AG04450 (cell line): ENCODE results near the gene PPP1R12C. TPM values are rescaled to one million over a fixed set of nuclear protein-coding genes. Genes with fewer than 3 reads are reported as not detected.

ENCODE experiments used
- CTCF ChIA-PET: fragments of 300-600, 350-600 bp; formaldehyde crosslinking; extraction: SDS; loops from one replicate; lab custom pipeline; 2022; ENCODE audit warnings: antibody characterized with exemption, inconsistent platforms; lab: Charles Lee
- POLR2A ChIA-PET: fragments of 350-600 bp; formaldehyde crosslinking; extraction: SDS; loops from one replicate; lab custom pipeline; 2021; ENCODE audit warnings: antibody characterized with exemption, inconsistent platforms; lab: Yijun Ruan, JAX
- DNase-seq: peaks from one replicate; pipeline ENCODE4 v3.0.0-alpha.2; 2011; ENCODE audit warnings: low read depth, low spot score
- H3K27ac ChIP-seq: one replicate; pipeline ENCODE4 v1.5.1; 2012; ENCODE audit warnings: low read depth, low read length, control low read depth
- H3K27me3 ChIP-seq: one replicate; pipeline ENCODE4 v1.6.0; 2012; ENCODE audit warnings: low read length; ENCODE audit not compliant: control insufficient read depth, insufficient read depth
- H3K4me3 ChIP-seq: 2 replicates; pipeline ENCODE4 v1.5.1; 2011; ENCODE audit warnings: mild to moderate bottlenecking, low read depth, low read length, control low read depth
- H3K9me3 ChIP-seq: 2 replicates; pipeline ENCODE4 v1.5.1; 2012; ENCODE audit warnings: low read length; ENCODE audit not compliant: control insufficient read depth, insufficient read depth
- CTCF ChIP-seq: IDR thresholded peaks from 2 replicates; pipeline ENCODE4 v1.5.1; 2011; ENCODE audit warnings: low read depth, low read length, control low read depth, inconsistent platforms
- polyA plus RNA-seq: library from polyadenylated mRNA; depleted of rRNA; stranded (reverse); fragments of >200 nt; gene quantifications from 2 replicates; pipeline ENCODE4 v1.2.3, GENCODE V29; 2011

The PPP1R12C gene
- polyA plus RNA-seq, 1 experiment: 24.2 TPM

GRCh38 chr19:55103190-55103589, 14.2 kb downstream of the PPP1R12C start:
- Histone ChIP-seq H3K4me3 (no peak overlapping the region), H3K9me3 (peaks cover 11% of the 10 kb centered on the region), H3K27ac (no peak overlapping the region), H3K27me3 (no peaks in the 10 kb centered on the region)
- ChIA-PET POLR2A (no interaction called here), CTCF (interaction anchor here (4.4 kb wide), 1 partner anchor 14 kb away, joined by 19 read pairs; no protein-coding TSS in a partner anchor)
- TF ChIP-seq CTCF: no peak
- no peak for DNase-seq

GRCh38 chr19:55101261-55101660, 16.2 kb downstream of the PPP1R12C start:
- no peak for DNase-seq
- no peaks in the 10 kb centered on the region for H3K27me3 ChIP-seq
- H3K4me3 ChIP-seq: no peak overlapping the region
- H3K9me3 ChIP-seq: peaks cover 11% of the 10 kb centered on the region
- TF ChIP-seq CTCF: no peak
- CTCF ChIA-PET: no interaction called here
- H3K27ac ChIP-seq: no peak overlapping the region
- POLR2A ChIA-PET: no interaction called here

- H3K27ac ChIP-seq: no peak overlapping the region
- ChIA-PET CTCF (interaction anchor here (1.0 kb wide), 1 partner anchor 12 kb away, joined by 7 read pairs; no protein-coding TSS in a partner anchor), POLR2A (no interaction called here)
- no peak overlapping the region for H3K4me3 ChIP-seq
- H3K9me3 ChIP-seq: peaks cover 11% of the 10 kb centered on the region
- no peak for DNase-seq
- no peaks in the 10 kb centered on the region for H3K27me3 ChIP-seq
- TF ChIP-seq CTCF: no peak; the same call in 1 of the 2 replicates
These were observed 17.6 kb downstream of the PPP1R12C start for GRCh38 chr19:55099557-55100506.

GRCh38 chr19:55098716-55099556, 18.5 kb downstream of the PPP1R12C start:
- Histone ChIP-seq H3K9me3 (peaks cover 11% of the 10 kb centered on the region), H3K27me3 (no peaks in the 10 kb centered on the region), H3K27ac (no peak overlapping the region), H3K4me3 (no peak overlapping the region)
- ChIA-PET POLR2A (no interaction called here), CTCF (interaction anchor here (0.6 to 1.8 kb wide), 3 partner anchors 10 to 33 kb away, joined by 3 to 10 read pairs (median 7); no protein-coding TSS in a partner anchor)
- TF ChIP-seq CTCF: 0 out of 2 replicates have a peak, but pooled peaks have one; percentile 3
- DNase-seq: no peak
